ENCODE data around the gene RHEX.

DNA sequence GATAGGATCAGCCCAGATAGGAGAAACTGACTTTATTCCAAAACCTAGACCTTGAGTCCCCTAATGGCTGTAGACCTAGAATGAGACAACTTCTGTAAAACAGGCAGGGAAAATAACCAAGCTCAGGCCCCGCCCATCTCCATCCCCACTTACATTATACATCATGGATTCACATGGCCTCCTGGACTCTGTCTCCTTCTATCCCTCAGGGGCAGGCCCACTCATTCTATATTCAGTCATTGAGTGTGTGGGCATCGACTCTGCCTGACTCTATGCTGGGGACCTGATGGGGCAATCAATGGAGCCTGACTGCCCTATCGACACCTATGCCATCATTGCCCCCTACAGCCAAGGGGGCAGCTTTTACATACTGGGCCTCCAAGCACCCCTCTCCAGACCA, 57.8 kb downstream of the RHEX start:
- TF ChIP-seq, protein P1, sequence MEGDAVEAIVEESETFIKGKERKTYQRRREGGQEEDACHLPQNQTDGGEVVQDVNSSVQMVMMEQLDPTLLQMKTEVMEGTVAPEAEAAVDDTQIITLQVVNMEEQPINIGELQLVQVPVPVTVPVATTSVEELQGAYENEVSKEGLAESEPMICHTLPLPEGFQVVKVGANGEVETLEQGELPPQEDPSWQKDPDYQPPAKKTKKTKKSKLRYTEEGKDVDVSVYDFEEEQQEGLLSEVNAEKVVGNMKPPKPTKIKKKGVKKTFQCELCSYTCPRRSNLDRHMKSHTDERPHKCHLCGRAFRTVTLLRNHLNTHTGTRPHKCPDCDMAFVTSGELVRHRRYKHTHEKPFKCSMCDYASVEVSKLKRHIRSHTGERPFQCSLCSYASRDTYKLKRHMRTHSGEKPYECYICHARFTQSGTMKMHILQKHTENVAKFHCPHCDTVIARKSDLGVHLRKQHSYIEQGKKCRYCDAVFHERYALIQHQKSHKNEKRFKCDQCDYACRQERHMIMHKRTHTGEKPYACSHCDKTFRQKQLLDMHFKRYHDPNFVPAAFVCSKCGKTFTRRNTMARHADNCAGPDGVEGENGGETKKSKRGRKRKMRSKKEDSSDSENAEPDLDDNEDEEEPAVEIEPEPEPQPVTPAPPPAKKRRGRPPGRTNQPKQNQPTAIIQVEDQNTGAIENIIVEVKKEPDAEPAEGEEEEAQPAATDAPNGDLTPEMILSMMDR (IDR thresholded peaks at IDR 0.05; ENCODE audit: low read depth, low read length): no peak
- TF ChIP-seq EZH2phosphoT487 (IDR thresholded peaks at IDR 0.05; ENCODE audit: low read depth): no peak

Data from OCI-LY3 (cell line).